K562 (cell line): ENCODE data around the gene CHERP. TPM values are rescaled to one million over a fixed set of nuclear protein-coding genes. Genes with fewer than 3 reads are reported as not detected.

Source experiments
- ARID1B ChIP-seq: fragments of 450-650 bp; IDR thresholded peaks from 2 replicates; pipeline ENCODE4 v1.6.1; 2016; ENCODE audit warnings: antibody characterized with exemption, mild to moderate bottlenecking, inconsistent platforms
- CC2D1A ChIP-seq: fragments of 450-650 bp; IDR thresholded peaks from 2 replicates; pipeline ENCODE4 v1.6.1; 2017; ENCODE audit warnings: mild to moderate bottlenecking
- CREB5 ChIP-seq: fragments of 250-450 bp; sonication (Bioruptor Pico); IDR thresholded peaks from 2 replicates; pipeline ENCODE4 v1.5.0; 2020; ENCODE audit warnings: mild to moderate bottlenecking
- ETS1 ChIP-seq: conservative IDR thresholded peaks from 2 replicates; pipeline ENCODE4 v1.6.1; 2011; ENCODE audit warnings: low read depth, mild to moderate bottlenecking, low read length; ENCODE audit not compliant: control insufficient read depth
- FOXA3 ChIP-seq, 2 experiments: fragments of 450-650 bp in 1 of 2; sonication (generic) in 1 of 2; formaldehyde crosslinking; IDR thresholded peaks in 1 of 2; conservative IDR thresholded peaks in 1 of 2; 2 replicates each; pipeline versions ENCODE4 v1.4.0 to v1.8.0; 2020 to 2022; ENCODE audit warnings: mild to moderate bottlenecking in 2 of 2, missing genetic modification reagents in 1 of 2
- IRF9 ChIP-seq: fragments of 450-650 bp; IDR thresholded peaks from 2 replicates; pipeline ENCODE4 v1.6.1; 2016; ENCODE audit warnings: missing biosample characterization, missing genetic modification characterization
- NCOA6 ChIP-seq: fragments of 450-650 bp; IDR thresholded peaks from 2 replicates; pipeline ENCODE4 v1.6.1; 2017; ENCODE audit warnings: mild to moderate bottlenecking
- NFXL1 ChIP-seq: fragments of 450-650 bp; formaldehyde crosslinking; IDR thresholded peaks from 2 replicates; pipeline ENCODE4 v1.4.0; 2021; ENCODE audit warnings: mild to moderate bottlenecking
- POLR2AphosphoS2 ChIP-seq: IDR thresholded peaks from 2 replicates; pipeline ENCODE4 v1.6.1; 2012; ENCODE audit warnings: low read length, improper control_type of control experiment
- RCOR1 ChIP-seq, 2 experiments: IDR thresholded peaks; 2 replicates each; pipeline ENCODE4 v1.6.1; 2012; ENCODE audit warnings: low read depth in 2 of 2, low read length in 2 of 2, borderline replicate concordance in 1 of 2, improper control_type of control experiment in 1 of 2
- SIN3B ChIP-seq: fragments of 450-650 bp; IDR thresholded peaks from 2 replicates; pipeline ENCODE4 v1.6.1; 2017; ENCODE audit warnings: low read depth, mild to moderate bottlenecking, moderate library complexity
- SMARCC2 ChIP-seq: fragments of 450-650 bp; IDR thresholded peaks from 2 replicates; pipeline ENCODE4 v1.6.1; 2017; ENCODE audit warnings: antibody characterized with exemption, moderate library complexity, mild to moderate bottlenecking, low read depth
- TAL1 ChIP-seq: fragments of 450-650 bp; IDR thresholded peaks from 2 replicates; pipeline ENCODE4 v1.6.1; 2016; ENCODE audit warnings: mild to moderate bottlenecking
- ZBTB1 ChIP-seq: sonication (generic); formaldehyde crosslinking; IDR thresholded peaks from 2 replicates; pipeline ENCODE4 v1.8.1; 2023; ENCODE audit warnings: missing genetic modification reagents, low read depth, mild to moderate bottlenecking, borderline replicate concordance
- ZFP36 ChIP-seq: fragments of 150-350 bp; IDR thresholded peaks from 2 replicates; pipeline ENCODE4 v1.6.1; 2018; ENCODE audit warnings: low read length, low read depth; ENCODE audit not compliant: partially characterized antibody
- ZNF146 ChIP-seq: IDR thresholded peaks from one replicate; pipeline ENCODE4 v1.6.1; 2018; ENCODE audit warnings: missing compliant biosample characterization; ENCODE audit not compliant: unreplicated experiment
- ZNF384 ChIP-seq: IDR thresholded peaks from 2 replicates; pipeline ENCODE4 v1.6.1; 2012; ENCODE audit warnings: low read depth, low read length, improper control_type of control experiment
- polyA plus RNA-seq, 8 experiments: library from polyadenylated mRNA; depleted of rRNA in 4 of 8; stranded (reverse) in 5 of 8; unstranded in 3 of 8; fragments of >200 nt; fragmentation: Nextera tagmentation in 2 of 8; fragmentation: Illumina TruSeq in 1 of 8; extraction: Ambion mirVana in 2 of 8; extraction: Trizol in 1 of 8; gene quantifications; 2 replicates each; pipeline versions ENCODE4 v1.2.1 to v1.2.3, GENCODE V29; 2011 to 2014; ENCODE audit warnings: inconsistent platforms in 1 of 8, missing spikeins in 1 of 8
- total RNA-seq, 7 experiments: library from RNA; depleted of rRNA in 6 of 7; stranded (reverse); fragments of >200 nt in 6 of 7; fragmentation: Illumina TruSeq in 2 of 7; extraction: Trizol in 2 of 7; gene quantifications; 2 replicates each; pipeline versions ENCODE4 v1.2.1 to v1.2.3, GENCODE V29; 2011 to 2021; ENCODE audit warnings: low replicate concordance in 1 of 7
- TF ChIP-seq, protein P1 (sequence below): fragments of 450-650 bp; formaldehyde crosslinking; IDR thresholded peaks from 2 replicates; pipeline ENCODE4 v1.4.0; 2020; ENCODE audit warnings: mild to moderate bottlenecking, moderate library complexity
- TF ChIP-seq, protein P2 (sequence below): fragments of 250-450 bp; sonication (Bioruptor Pico); IDR thresholded peaks from 2 replicates; pipeline ENCODE4 v1.5.0; 2021; ENCODE audit warnings: mild to moderate bottlenecking, moderate library complexity

Gene CHERP
- total and polyA plus RNA-seq, 9 of the 15 experiments (the other 6 are each of a cell fraction or from before 2014, with no cell fraction given), result 0.60 to 85.1 (median 7.8) TPM

GRCh38 chr19:16542045-16542909, at the start of gene CHERP (continued):
- TF ChIP-seq CREB5 (no peak), ZFP36 (no peak), SMARCC2 (no peak), POLR2AphosphoS2 (no peak), ZBTB1 (CRISPR knock-in tag) (peak; percentile 71), ETS1 (0 out of 2 replicates have a peak, but pooled peaks have one; percentile 21), NFXL1 (no peak), FOXA3 (CRISPR knock-in tag; conservative IDR thresholded peaks at IDR 0.05 in 1 of 2, IDR thresholded peaks at IDR 0.05 in 1 of 2) (no peak), TAL1 (no peak), ARID1B (no peak), IRF9 (no peak), CC2D1A (no peak), RCOR1 (IDR thresholded peaks at IDR 0.05; ENCODE audit: borderline replicate concordance in 1 of 2, low read depth in 2 of 2, low read length in 2 of 2) (0 out of 4 replicates have a peak, but pooled peaks of 1 of the 2 experiments have one; percentile 1), NCOA6 (no peak), ZNF146 (CRISPR knock-in tag) (no peak), ZNF384 (no peak), SIN3B (peak; percentile 76; the same call in 1 of the 2 replicates)
- TF ChIP-seq, protein P1, sequence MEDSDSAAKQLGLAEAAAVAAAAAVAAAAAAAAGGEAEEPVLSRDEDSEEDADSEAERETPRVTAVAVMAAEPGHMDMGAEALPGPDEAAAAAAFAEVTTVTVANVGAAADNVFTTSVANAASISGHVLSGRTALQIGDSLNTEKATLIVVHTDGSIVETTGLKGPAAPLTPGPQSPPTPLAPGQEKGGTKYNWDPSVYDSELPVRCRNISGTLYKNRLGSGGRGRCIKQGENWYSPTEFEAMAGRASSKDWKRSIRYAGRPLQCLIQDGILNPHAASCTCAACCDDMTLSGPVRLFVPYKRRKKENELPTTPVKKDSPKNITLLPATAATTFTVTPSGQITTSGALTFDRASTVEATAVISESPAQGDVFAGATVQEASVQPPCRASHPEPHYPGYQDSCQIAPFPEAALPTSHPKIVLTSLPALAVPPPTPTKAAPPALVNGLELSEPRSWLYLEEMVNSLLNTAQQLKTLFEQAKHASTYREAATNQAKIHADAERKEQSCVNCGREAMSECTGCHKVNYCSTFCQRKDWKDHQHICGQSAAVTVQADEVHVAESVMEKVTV (CRISPR knock-in tag), result no peak
- TF ChIP-seq, protein P2, sequence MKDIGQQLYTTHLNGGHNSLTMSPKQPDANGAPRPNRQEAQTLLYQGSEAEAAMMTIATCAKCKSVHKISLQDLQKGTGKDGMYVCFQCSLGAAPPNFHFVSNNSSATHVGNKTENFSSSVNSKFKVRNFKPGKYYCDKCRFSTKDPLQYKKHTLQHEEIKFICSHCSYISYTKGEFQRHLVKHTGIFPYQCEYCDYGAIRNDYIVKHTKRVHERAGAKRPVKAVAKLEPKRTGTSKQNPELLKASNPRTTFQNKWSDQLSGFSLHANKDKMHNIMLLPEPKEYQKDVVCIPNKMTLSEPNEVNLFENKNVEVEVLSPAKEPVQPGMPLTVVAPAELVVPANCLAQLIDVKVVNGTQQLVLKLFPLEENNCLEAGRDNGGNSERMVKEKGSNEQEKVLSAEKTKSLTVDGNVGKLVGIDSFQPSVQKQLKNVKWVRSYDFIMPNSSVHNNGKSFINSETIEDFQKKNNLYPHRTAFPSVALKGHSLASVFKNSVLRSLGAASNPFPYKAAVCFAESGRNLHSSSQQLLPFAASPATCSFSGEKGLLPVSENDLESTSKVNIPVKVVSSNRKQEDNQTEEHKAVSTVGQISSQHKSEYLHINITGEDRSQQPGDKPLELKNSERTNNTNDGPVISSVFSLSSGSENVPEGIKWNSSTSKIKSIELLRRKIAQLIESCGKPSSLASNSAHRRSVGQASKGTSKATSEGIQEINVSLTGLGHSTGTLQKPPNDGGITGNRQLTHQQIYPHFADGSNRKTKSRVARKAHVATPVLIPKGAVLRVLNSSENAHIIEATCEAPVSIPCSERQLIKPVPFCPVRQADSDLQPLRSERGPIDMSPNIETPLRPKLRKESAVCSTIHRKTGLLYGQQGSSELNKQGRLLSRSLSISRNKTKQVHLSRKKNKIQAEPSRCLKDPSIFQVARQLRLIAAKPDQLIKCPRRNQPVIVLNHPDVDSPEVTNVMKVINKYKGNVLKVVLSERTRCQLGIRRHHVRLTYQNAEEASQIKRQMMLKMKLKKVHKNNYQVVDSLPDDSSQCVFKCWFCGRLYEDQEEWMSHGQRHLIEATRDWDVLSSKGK (CRISPR knock-in tag), result no peak
